OCI-LY1 (cell line): ENCODE results near the gene SFSWAP.

Experiments
- H2AFZ ChIP-seq: fragments of 200-600 bp; sonication (generic), shearing (Covaris generic); 2 replicates; pipeline ENCODE4 v1.6.0; 2014; ENCODE audit warnings: antibody characterized with exemption, mild to moderate bottlenecking, low read length
- H3F3A ChIP-seq: fragments of 200-600 bp; sonication (generic), shearing (Covaris generic); 2 replicates; pipeline ENCODE4 v1.6.0; 2014; ENCODE audit warnings: mild to moderate bottlenecking, antibody characterized with exemption, low read length, moderate library complexity; ENCODE audit not compliant: insufficient read depth
- H3K27ac ChIP-seq: fragments of 200-600 bp; sonication (generic); 2 replicates; pipeline ENCODE4 v1.5.1; 2014; ENCODE audit warnings: low read length, mixed run types, mild to moderate bottlenecking, low read depth; ENCODE audit not compliant: poor library complexity, severe bottlenecking
- H3K27me3 ChIP-seq: fragments of 200-600 bp; sonication (generic); 2 replicates; pipeline ENCODE4 v1.6.0; 2014; ENCODE audit warnings: antibody characterized with exemption, mild to moderate bottlenecking, low read length, moderate library complexity; ENCODE audit not compliant: insufficient read depth
- H3K36me3 ChIP-seq: fragments of 200-600 bp; sonication (generic); 2 replicates; pipeline ENCODE4 v1.6.1; 2014; ENCODE audit warnings: mild to moderate bottlenecking, antibody characterized with exemption, low read length, moderate library complexity, mixed read lengths; ENCODE audit not compliant: insufficient read depth
- H3K4me1 ChIP-seq: fragments of 200-600 bp; sonication (generic); 2 replicates; pipeline ENCODE4 v1.5.1; 2014; ENCODE audit warnings: mild to moderate bottlenecking, low read length, moderate library complexity; ENCODE audit not compliant: insufficient read depth, severe bottlenecking
- H3K4me2 ChIP-seq: fragments of 200-600 bp; sonication (generic), shearing (Covaris generic); 2 replicates; pipeline ENCODE4 v1.6.1; 2014; ENCODE audit warnings: low read length
- H3K4me3 ChIP-seq: fragments of 200-600 bp; sonication (generic); 2 replicates; pipeline ENCODE4 v1.5.1; 2014; ENCODE audit warnings: low read length, low read depth, mild to moderate bottlenecking, mixed read lengths; ENCODE audit not compliant: poor library complexity, severe bottlenecking
- H3K79me2 ChIP-seq: fragments of 200-600 bp; shearing (Covaris generic); 2 replicates; pipeline ENCODE4 v1.6.1; 2016; ENCODE audit warnings: mixed run types, low read length, mixed read lengths; ENCODE audit not compliant: insufficient read depth
- H3K9ac ChIP-seq: fragments of 200-600 bp; sonication (generic), shearing (Covaris generic); 2 replicates; pipeline ENCODE4 v1.6.1; 2014; ENCODE audit warnings: mild to moderate bottlenecking, low read length, mixed read lengths
- H3K9me2 ChIP-seq: fragments of 200-600 bp; sonication (generic), shearing (Covaris generic); 2 replicates; pipeline ENCODE4 v1.6.1; 2014; ENCODE audit warnings: low read depth, mild to moderate bottlenecking, low read length, mixed read lengths
- H3K9me3 ChIP-seq: fragments of 200-600 bp; shearing (Covaris generic); 2 replicates; pipeline ENCODE4 v1.6.1; 2014; ENCODE audit warnings: low read length, mixed read lengths
- H4K20me1 ChIP-seq: fragments of 200-600 bp; sonication (generic), shearing (Covaris generic); 2 replicates; pipeline ENCODE4 v1.6.0; 2016; ENCODE audit warnings: mild to moderate bottlenecking, low read length; ENCODE audit not compliant: insufficient read depth
- CTCF ChIP-seq: fragments of 200-600 bp; sonication (generic), shearing (Covaris generic); IDR thresholded peaks from 2 replicates; pipeline ENCODE4 v1.5.1; 2017; ENCODE audit warnings: mild to moderate bottlenecking, antibody characterized with exemption, low read length, moderate library complexity, mixed read lengths
- EZH2 ChIP-seq: fragments of 200-600 bp; sonication (generic), shearing (Covaris generic); IDR thresholded peaks from 2 replicates; pipeline ENCODE4 v1.8.0; 2017; ENCODE audit warnings: borderline replicate concordance, mixed run types, mild to moderate bottlenecking, antibody characterized with exemption, low read length, moderate library complexity, mixed read lengths

Gene SFSWAP

GRCh38 chr12:131779027-131779426 is 68.1 kb downstream of the SFSWAP start:
- no peak overlapping the region for H3K9ac ChIP-seq
- TF ChIP-seq CTCF (no peak), EZH2 (no peak)
- H3K9me2 ChIP-seq: no peaks in the 10 kb centered on the region
- H3K4me2 ChIP-seq: no peak overlapping the region
- H2AFZ ChIP-seq: no peak overlapping the region
- H3K9me3 ChIP-seq: no peaks in the 10 kb centered on the region
- H3K4me1 ChIP-seq: peaks cover 4% of the 10 kb centered on the region
- no peak overlapping the region for H3K27ac ChIP-seq
- H3K27me3 ChIP-seq: no peaks in the 10 kb centered on the region
- no peaks in the 10 kb centered on the region for H3F3A ChIP-seq
- H3K79me2 ChIP-seq: no peaks in the 10 kb centered on the region
- no peak overlapping the region for H3K4me3 ChIP-seq
- peaks cover 55% of the 10 kb centered on the region for H3K36me3 ChIP-seq
- H4K20me1 ChIP-seq: no peaks in the 10 kb centered on the region

- no peak overlapping the region for H3K27ac ChIP-seq
- H3K27me3 ChIP-seq: no peaks in the 10 kb centered on the region
- H3K4me2 ChIP-seq: no peak overlapping the region
- no peaks in the 10 kb centered on the region for H3F3A ChIP-seq
- H3K9me3 ChIP-seq: no peaks in the 10 kb centered on the region
- no peak overlapping the region for H3K4me3 ChIP-seq
- no peak overlapping the region for H3K9ac ChIP-seq
- H3K79me2 ChIP-seq: no peaks in the 10 kb centered on the region
- no peaks in the 10 kb centered on the region for H3K9me2 ChIP-seq
- H3K36me3 ChIP-seq: peaks cover 70% of the 10 kb centered on the region
- H2AFZ ChIP-seq: no peak overlapping the region
- H3K4me1 ChIP-seq: no peaks in the 10 kb centered on the region
- H4K20me1 ChIP-seq: no peaks in the 10 kb centered on the region
- no peak for TF ChIP-seq EZH2
- no peak for TF ChIP-seq CTCF
Measured at GRCh38 chr12:131782061-131782460, 71.2 kb downstream of the SFSWAP start.

GRCh38 chr12:131783915-131784541 is 73.1 kb downstream of the SFSWAP start:
- H3K36me3 ChIP-seq: peaks cover 72% of the 10 kb centered on the region
- H3K27me3 ChIP-seq: no peaks in the 10 kb centered on the region
- no peak overlapping the region for H2AFZ ChIP-seq
- no peak overlapping the region for H3K4me3 ChIP-seq
- H3F3A ChIP-seq: no peaks in the 10 kb centered on the region
- no peaks in the 10 kb centered on the region for H3K79me2 ChIP-seq
- H4K20me1 ChIP-seq: no peaks in the 10 kb centered on the region
- H3K4me1 ChIP-seq: no peaks in the 10 kb centered on the region
- no peak overlapping the region for H3K4me2 ChIP-seq
- no peak overlapping the region for H3K27ac ChIP-seq
- TF ChIP-seq EZH2: no peak
- no peak for TF ChIP-seq CTCF
- no peaks in the 10 kb centered on the region for H3K9me3 ChIP-seq
- H3K9ac ChIP-seq: no peak overlapping the region
- no peaks in the 10 kb centered on the region for H3K9me2 ChIP-seq
